HG03108 (cell line): Measurements from ENCODE around the gene DIRAS3.
"Not testable (repeated sequence)": the region's sequence is repeated elsewhere in the genome, so short reads cannot be mapped to it uniquely, and the experiment has no call there.

Experiments used
- ATAC-seq: cut with Tn5 transposase; IDR thresholded peaks from one replicate; pipeline ENCODE4 v1.9.1; 2021; ENCODE audit warnings: moderate library complexity; ENCODE audit not compliant: unreplicated experiment

DIRAS3 gene, protein sequence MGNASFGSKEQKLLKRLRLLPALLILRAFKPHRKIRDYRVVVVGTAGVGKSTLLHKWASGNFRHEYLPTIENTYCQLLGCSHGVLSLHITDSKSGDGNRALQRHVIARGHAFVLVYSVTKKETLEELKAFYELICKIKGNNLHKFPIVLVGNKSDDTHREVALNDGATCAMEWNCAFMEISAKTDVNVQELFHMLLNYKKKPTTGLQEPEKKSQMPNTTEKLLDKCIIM

DNA sequence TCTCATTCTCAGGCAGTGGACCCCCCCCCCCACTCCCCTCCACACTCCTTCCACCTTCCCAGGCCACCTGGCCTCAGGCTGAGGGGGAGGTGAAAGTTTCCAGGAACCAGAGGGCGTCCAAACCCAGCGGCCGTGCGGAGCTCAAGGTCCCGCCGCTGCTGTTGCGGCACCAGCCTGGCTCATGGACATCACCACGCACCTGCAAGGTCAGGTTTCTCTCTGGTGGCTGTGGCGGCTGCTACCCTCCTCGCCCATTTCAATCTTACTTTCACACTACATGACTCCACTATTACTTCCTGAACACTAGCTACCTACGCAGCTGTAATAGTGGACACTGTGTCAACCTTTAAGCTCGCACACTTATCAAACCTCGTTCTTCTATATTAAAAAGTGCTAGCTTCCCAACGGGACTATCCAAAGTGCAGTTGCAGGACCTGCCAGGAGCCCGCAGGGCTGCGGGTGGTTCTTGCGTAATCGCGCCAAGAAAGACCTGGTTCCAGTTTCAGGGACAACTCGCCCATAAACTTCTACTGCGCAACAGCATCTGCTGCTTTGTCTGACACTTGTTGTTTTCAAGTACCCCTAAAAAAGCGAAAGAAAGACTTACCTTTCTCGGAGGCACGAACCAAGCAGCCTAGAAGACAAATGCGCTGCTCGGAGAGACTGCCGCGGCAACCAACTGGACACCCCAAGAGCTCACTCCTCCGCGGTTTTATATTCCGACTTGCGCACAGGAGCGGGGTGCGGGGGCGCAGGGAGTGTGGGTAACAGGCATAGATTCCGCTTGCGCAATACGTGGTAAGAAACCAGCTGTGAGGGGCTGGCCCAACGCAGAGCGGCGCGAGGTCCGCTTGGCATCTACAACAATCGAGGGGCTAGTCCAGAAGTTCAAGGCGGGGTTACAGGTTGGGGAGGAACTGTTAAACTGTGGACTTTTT, at the start of gene DIRAS3:
TSS of gene DIRAS3 (minus strand) at position 687 of the 938 bp plus-strand sequence. CDS start 3,330 bp downstream, outside the sequence.
- ATAC-seq = no peak

DNA sequence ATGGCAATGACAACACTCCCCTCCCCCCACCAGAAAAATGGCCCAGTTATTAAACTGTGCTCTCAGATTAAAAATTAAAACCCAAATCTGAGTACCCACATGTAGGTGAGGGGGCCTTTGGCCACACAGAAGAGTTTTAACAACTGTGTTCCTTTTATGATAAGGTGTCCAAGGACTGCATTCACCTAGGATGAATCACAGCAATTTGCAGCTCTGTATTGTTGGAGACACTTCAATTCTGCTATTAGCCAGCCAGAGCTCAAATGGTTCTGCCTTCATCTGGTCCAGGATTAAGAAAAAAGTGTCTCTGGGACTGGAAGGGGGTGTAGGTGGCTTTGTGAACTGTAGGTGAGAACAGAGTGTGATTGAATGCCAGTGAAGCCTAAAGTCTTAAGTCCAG, 43.3 kb upstream of the DIRAS3 start:
- ATAC-seq = no peak

DNA sequence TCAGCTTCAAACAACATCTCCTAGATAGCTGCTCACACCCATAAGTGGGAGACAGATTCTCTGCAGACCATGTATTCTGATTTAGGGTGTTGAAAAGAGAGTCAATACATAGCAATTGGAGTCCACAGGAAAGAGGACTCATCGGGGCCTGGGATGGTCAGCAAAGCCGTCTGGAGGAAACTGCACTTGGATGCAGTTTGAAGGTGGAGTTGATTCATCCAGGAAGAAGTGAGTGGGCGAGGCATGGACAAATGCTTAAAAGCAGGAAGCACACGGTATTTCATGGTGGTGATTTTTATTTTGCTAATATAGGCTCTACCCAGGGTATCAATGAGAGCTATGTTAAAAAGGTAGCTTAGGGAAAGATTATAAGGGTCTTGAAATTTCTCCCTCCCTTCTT, 36.8 kb upstream of the DIRAS3 start:
- no peak for ATAC-seq

DNA sequence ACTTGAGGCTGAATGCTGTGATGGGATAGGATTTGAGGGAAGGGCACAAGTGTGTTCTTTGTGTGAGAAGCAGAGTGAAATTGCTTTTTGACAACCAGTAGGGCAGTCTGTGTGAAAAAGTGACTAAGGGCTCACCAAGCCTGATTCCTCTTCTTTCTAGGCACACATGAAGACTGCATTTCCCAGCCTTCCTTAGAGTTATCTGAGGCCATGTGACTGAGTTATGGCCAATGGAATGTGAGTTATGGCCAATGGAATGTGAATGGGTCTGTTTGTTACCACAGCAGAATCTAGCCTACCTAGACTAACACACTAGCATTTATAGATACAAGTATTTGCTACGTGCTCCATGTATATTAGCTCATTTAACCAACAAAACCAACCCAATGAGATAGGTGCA, 35.3 kb upstream of the DIRAS3 start:
- no peak for ATAC-seq

DNA sequence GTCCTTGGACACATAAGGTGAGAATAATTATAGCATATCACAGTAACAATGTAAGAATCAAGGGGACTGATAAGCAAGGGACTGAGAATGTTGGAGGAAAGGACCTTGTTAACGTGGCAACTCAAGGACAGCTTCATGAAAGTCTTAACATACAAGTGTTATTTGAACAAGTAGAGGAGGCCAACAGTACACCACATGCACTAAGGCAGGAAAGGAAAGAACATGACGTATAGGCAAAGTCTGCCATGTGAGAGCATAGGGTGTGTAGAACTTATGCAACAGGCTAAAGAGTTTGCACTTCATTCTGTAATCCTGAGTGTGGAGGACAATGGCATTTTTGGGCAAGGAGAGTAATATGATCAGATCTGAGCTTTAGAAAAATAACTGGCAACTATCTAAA, 33.3 kb upstream of the DIRAS3 start:
- no peak for ATAC-seq

DNA sequence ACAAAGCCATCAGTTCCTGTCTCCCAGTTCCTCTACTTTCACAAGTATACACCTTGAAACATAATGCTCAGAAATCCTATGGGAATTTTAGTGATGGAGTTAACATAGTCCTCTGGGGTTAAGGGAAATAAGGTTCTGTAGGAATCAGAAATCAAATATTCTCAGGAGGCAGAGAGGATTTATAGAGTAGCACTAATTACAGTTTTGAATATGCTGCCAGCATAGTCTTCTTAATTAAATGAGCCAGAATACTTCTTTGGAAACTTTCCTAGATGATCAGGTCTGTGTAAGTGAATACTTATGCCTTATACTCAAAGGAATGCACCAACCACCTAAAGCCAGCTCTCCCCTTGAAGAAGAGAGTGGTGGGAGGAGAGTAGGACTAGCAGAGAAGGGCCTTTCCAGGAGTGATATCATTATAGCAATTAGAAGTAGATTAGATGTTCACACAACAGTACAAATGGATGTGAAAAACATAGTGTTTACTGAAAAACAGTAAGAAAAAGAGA, 31.4 kb upstream of the DIRAS3 start:
- ATAC-seq = no peak

DNA sequence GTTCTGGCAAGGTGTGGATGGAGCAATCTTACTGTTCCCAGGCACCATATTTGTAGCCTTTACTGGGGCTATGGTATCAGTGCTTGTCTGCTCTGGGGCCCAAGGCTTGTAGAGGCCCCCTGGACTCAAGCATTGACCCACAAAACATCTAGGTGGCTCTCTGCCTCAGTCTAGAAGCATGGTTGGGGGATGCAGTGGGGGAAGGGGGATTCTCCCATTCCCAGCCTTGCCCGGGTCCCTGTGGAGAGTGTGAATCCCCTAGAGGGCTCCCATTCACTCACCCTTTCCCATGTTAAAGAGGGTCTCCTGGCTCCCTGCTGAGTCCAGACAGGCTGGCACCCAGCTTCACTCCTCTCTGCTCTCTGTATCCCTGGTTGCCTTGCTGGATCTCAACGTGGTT, 28.2 kb upstream of the DIRAS3 start:
- ATAC-seq = no peak

DNA sequence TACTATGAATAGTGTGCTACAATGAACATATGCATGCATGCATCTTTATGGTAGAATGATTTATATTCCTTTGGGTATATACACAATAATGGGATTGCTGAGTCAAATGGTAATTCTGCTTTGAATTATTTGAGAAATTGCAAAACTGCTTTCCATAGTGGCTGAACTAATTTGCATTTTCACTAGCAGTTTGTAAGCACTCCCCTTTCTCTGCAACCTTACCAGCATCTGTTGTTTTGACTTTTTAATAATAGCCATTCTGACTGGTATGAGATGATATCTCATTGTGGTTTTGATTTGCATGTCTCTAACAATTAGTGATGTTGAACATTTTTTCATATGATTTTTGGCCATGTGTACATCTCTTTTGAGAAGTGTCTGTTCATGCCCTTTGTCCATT, 24.0 kb upstream of the DIRAS3 start:
- ATAC-seq = no peak

DNA sequence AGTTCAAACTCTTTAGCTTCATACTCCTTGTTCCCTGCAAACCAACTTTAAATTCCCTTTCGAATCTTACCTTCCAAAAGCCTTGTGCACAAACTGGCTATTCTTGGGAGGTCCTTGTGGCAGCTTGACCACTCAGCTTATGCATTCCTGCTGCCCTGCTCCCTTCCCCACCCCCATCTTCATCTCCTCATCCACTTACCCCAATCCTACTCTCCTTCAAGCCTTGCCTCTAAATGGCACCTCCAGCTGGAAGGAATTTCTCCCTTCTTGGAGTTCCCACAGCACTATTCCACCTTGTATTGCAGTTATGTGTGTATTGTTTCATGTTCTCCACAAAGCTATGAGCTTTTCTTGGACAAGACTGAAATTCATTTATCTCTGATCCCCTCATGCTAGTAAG, 15.3 kb upstream of the DIRAS3 start:
- no peak for ATAC-seq

DNA sequence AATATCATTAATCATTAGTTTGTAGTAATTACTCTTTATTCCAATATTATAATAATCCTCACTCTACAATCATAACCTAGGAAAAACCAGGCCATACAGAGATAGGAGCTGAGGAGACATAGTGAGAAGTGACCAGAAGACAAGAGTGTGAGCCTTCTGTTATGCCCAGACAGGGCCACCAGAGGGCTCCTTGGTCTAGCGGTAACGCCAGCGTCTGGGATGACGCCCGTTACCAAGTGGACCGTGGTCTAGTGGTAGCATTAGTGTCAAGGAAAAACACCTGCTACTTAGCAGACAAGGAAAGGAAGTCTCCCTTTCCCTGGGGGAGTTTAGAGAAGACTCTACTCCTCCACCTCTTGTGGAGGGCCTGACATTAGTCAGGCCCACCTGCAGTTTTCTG, 7.6 kb upstream of the DIRAS3 start:
- not testable (repeated sequence) for ATAC-seq

DNA sequence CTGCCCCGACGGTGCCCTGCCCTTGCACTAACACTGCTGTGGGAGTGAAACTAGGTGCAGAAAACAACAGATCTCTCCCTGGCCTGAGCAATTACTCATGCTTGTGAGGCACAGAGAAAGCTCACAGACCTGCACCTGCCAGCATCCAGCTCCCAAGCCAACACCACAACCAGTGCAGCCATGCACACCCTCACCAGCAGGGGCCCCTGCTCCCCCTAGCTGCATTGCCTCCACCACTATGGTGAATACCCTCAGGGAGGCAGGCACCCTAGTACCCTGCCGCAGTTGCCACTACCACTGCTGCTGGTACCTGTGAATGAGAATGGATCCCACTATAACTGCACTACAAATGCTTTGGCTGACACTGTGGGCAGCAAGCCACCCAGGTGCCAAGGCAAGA, 7.1 kb upstream of the DIRAS3 start:
- ATAC-seq = no peak

DNA sequence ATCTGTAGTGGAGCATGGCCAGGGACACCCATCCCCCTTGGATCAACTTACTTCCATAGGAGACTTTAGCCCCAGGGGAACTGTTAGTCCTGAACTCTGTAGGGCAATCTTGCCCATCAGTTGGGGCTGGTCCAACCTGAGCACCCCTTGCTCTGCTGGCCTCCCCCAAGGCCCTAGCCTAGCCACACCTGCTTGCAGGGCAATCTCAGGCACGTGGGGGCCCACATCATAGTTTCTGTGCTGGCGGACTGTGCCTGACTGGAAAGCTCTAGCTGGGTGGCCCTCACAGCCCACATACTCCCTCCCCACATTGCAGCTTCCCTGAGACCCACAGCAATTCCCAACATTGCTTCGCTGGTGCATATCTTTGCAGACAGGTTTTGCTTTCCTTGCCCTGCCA, 6.6 kb upstream of the DIRAS3 start:
- no peak for ATAC-seq

DNA sequence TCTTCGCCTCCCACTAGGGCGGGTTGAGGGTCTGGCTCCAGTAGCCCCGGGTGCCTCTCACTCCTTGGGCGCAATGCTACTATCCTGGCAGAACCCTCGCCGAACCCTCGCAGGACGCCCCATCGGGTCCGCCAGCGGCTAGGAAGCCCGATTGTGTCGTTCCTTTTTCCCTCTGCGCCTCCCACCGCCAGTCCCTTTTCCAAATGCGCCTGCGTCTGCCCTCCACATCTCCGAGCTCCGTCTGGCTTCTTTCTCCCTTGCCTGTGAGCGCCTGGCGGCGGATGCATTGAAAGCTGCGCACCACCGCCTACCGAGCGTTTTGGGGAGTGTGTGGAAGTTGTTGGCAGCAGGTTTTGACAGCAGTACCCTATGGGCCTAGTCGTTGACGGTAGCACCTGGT, 1.0 kb upstream of the DIRAS3 start:
- ATAC-seq = no peak

DNA sequence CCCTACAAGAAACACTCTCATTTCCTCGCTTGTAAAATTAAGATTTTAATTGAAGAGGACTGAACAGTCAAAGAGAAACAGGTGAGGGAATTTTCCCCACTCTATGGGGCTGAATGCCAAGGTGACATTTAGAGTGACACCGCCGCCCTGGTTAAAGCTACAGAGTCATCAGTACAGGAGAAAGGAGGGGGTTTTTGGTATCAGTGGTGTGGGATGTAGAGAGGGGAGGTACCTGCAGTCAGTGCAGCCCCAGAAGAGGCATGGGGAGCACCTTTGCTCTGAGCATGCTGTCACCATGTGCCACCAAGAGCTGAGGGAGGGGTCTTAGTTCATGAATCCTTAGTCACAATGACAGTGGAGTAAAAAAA, 2.8 kb downstream of the DIRAS3 start:
- no peak for ATAC-seq

DNA sequence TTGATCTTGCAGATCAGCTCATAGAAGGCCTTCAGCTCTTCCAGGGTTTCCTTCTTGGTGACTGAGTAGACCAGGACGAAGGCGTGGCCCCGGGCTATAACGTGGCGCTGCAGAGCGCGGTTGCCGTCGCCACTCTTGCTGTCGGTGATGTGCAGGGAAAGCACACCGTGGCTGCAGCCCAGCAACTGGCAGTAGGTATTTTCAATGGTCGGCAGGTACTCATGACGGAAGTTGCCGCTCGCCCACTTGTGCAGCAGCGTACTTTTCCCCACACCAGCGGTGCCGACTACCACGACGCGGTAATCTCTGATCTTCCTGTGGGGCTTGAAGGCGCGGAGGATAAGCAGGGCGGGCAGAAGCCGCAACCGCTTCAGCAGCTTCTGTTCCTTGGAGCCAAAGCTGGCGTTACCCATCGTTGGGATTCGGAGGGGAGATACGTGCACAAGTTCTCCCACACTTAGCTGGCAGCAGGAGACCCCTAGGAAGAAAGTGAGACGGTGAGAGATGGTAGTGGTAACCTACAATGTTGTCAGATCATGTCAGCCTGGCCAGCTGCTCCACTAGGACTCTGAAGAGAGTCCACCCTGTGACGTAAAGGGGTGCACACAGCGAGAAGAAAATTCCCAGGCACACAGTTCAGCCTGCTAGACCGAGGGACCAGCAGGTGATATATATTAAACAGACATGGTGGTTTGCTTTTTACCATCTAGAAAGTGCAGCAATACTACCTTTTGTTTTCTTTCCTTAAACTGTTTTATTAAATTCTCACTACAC, 3.4 kb downstream of the DIRAS3 start:
- no peak for ATAC-seq

DNA sequence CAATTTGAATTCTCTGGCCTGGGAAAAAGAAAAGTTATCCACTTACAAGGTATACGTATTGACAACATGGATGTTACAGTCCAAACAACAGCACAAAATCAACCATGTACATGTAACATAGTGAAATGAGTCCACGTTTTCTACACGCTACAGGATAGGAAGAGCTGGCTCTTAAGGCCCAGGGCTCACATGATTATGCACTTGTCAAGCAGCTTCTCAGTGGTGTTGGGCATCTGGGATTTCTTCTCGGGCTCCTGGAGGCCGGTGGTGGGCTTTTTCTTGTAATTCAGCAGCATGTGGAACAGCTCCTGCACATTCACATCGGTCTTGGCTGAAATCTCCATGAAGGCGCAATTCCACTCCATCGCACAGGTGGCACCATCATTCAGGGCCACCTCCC, 4.0 kb downstream of the DIRAS3 start:
- ATAC-seq = no peak

DNA sequence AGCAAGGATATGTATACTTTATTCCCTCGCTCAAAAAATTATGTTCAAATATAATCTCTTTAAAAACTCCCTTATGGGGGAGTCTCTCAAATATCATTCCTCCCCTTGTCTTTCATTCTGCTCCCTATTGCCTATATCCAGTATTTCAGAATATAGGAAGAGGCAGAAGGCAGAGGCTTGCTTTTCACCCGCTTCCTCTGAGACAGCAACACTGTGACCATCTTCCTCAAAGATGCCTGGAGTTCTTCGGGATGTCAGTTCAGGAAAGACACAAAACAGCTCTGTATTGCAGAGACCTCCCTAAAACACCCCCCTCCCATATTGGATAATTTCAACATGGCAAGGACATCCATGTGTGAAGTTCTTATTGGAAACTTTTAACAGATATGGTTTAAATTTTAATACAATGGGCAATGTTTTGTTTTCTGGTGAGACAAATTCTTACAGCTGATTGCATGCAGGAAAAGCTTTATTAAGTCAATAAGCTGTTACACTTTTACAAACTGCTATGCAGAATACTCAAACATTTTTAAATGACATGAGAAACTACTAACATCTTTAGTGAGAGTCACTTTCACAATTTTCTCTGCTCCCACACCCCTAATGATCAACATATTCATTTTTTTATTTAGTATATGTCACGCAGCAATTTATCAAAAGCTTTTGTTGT, 4.8 kb downstream of the DIRAS3 start:
- ATAC-seq = no peak

DNA sequence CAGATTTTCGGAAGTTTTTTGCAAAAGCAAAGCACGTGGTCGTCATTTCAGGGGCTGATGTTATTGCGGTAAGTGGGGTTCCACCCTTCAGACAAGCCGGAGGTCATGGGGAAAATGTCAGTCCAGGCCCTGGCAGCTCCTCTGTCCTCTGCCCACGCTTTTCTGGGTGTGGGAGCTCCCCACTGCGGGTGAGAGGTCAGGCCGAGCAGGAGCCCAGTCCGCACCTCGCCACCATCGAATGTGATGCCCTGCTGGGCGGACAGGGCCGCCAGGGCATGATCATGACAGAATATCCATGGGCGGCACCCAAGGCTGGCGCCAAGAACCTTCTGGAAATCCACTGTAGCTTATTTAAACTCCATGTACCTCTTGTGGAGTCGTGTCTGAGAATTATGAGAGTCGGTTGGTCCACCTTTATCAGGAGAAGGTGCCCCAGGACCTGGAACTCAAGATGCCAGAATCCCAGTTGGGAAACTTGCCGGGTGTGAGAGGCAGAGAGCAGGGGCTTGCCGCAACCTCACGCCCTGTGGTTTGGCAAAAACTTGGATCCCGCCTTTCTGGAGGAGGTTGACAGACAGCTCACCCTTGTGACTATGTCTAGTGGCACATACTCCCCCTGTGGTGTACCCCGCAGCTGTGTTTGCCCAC, 6.9 kb downstream of the DIRAS3 start:
- ATAC-seq = no peak

DNA sequence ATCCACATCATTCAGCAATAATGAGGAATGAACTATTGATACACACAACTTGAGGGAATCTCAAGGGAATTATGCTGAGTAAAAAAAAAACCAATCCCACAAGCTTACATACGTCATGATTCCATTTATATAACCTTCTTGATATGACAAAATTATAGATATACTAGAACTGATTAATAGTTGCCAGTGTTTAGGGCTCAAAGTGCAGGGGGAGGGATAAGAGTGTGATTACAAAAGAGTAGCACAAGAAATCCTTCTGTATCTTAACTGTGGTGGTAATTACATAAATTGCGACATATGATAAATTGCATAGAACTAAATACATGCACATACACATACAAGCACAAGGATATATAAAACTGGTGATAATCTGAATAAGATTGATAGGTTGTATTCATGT, 13.5 kb downstream of the DIRAS3 start:
- no peak for ATAC-seq

DNA sequence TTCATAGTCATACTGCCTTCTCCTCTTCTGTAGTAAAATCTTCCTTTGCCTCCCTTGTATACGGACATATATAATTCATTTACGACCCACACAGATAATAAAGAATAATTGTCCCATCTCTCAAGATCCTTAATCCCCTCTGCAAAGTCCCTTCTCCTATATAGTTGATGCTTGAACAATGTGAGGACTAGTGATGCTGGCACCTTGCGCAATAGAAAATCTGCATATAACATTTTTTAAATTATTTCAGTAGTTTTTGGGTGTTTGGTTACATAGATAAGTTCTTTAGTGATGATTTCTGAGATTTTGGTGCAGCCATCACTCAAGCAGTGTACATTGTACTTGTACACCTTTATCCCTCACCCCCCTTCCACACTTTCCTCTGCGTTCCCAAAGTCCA, 21.0 kb downstream of the DIRAS3 start:
- no peak for ATAC-seq
